GM12801 (cell line): ENCODE measurements around the gene CHMP4A.

ENCODE experiments used
- TF ChIP-seq, protein P1 (sequence below): IDR thresholded peaks from one replicate; pipeline ENCODE4 v1.5.1; 2011; ENCODE audit warnings: control low read depth; ENCODE audit not compliant: insufficient read length; ENCODE audit errors: extremely low read depth

CHMP4A gene

DNA sequence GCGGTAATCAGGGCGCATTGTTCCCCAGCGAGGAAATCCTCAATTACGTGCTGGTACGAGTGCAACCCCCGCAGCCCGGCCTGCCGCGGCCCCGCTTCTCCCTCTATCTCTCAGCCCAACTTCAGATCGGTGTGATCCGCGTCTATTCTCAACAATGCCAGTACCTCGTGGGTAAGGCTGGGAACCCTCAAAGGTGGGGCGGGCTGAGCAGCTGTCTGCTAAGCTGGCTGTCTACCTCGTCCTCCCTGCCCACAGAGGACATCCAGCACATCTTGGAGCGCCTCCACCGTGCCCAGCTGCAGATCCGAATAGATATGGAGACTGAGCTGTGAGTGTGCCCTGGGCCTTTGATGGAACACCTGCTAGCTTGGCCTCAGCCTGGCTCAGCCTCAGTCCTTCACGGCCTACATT, 40.4 kb downstream of the CHMP4A start:
- TF ChIP-seq, protein P1, sequence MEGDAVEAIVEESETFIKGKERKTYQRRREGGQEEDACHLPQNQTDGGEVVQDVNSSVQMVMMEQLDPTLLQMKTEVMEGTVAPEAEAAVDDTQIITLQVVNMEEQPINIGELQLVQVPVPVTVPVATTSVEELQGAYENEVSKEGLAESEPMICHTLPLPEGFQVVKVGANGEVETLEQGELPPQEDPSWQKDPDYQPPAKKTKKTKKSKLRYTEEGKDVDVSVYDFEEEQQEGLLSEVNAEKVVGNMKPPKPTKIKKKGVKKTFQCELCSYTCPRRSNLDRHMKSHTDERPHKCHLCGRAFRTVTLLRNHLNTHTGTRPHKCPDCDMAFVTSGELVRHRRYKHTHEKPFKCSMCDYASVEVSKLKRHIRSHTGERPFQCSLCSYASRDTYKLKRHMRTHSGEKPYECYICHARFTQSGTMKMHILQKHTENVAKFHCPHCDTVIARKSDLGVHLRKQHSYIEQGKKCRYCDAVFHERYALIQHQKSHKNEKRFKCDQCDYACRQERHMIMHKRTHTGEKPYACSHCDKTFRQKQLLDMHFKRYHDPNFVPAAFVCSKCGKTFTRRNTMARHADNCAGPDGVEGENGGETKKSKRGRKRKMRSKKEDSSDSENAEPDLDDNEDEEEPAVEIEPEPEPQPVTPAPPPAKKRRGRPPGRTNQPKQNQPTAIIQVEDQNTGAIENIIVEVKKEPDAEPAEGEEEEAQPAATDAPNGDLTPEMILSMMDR: no peak

DNA sequence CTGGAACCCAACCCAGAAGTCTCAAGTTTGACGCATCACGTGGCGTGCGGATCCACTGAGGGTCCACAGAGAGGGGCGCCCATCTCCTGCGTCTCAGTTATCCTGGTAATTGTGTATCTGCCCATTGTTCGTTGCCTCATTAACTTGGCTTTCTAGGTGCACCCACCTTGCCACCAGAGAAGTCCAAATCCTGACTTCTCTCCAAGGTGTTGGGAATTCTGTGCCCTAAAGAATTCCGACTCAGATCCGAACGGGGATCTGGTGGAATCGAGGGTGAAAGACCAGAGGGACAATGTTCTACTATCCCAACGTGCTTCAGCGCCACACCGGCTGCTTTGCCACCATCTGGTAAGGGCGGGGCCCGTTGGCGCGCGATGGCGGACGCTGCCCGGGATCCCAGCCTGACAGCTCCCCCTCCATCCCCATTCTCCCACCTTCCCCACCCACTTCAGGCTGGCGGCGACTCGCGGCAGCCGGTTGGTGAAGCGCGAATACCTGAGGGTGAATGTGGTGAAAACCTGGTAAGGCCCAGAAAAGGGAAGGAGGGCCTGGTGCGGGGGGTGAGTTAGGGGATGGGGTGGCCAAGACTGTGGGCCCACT, 40.9 kb downstream of the CHMP4A start:
- TF ChIP-seq, protein P1: no peak

GRCh38 chr14:24171422-24172260, 41.6 kb downstream of the CHMP4A start, which contains the start of gene REC8:
Gene REC8, plus strand, starts transcription at chr14:24172080. Its CDS starts 473 bp downstream, at chr14:24172553.
- TF ChIP-seq, protein P1: no peak

- TF ChIP-seq, protein P1: no peak
These were observed 45.7 kb downstream of the CHMP4A start for GRCh38 chr14:24167469-24168114.

- TF ChIP-seq, protein P1: no peak
These were observed 47.5 kb downstream of the CHMP4A start for GRCh38 chr14:24165785-24166184.

DNA sequence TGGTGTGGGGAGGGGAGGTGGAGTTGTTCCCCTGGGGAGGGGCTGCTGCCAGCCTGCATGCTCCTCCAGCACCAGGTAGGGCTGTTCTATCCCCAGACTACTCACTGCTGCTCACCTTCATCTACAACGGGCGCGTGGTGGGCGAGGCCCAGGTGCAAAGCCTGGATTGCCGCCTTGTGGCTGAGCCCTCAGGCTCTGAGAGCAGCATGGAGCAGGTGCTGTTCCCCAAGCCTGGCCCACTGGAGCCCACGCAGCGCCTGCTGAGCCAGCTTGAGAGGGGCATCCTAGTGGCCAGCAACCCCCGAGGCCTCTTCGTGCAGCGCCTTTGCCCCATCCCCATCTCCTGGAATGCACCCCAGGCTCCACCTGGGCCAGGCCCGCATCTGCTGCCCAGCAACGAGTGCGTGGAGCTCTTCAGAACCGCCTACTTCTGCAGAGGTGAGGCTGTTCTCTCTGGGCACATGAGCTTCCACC, 48.7 kb downstream of the CHMP4A start:
- TF ChIP-seq, protein P1: no peak

DNA sequence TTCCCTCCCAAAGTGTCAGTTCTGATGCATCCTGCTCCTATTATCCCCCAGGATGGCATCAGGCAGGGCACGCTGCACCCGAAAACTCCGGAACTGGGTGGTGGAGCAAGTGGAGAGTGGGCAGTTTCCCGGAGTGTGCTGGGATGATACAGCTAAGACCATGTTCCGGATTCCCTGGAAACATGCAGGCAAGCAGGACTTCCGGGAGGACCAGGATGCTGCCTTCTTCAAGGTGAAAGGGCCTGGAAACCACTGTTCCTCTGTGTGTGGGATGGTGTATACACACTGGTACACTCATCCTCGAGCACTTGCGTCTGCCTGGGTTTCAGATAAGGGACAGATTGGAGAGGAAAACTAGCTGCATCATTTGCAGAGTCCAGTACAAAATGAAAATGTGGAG, 51.2 kb downstream of the CHMP4A start:
- TF ChIP-seq, protein P1: no peak
